ENCODE data around the gene SOX9. TPM values are rescaled to one million over a fixed set of nuclear protein-coding genes. Genes with fewer than 3 reads are reported as not detected.

The SOX9 gene
- total RNA-seq, 6 experiments from 2014 or later: 1.2 to 5.9 (median 1.9) TPM

DNA sequence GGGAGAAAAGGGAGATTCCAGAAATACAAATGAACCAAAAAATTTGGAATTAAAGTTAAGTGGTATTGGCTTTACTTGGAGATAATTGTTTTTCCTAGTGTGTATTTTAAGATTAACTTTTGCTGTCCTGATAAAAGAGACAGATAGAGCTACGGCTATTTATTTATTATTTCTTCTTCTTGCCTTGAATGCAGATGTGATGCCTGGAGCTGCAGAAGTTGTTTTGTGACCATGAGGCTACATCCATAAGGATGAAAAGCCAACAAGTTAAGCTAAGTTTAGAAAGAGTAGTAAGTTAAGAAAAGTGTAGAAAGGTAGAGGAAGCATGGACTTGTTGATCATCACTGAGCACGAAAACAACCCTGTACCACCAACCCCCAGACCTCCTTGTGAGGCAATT, 41.7 kb downstream of the SOX9 start:
- TF ChIP-seq POLR2A (IDR thresholded peaks at IDR 0.05): no peak
- TF ChIP-seq, protein P1, sequence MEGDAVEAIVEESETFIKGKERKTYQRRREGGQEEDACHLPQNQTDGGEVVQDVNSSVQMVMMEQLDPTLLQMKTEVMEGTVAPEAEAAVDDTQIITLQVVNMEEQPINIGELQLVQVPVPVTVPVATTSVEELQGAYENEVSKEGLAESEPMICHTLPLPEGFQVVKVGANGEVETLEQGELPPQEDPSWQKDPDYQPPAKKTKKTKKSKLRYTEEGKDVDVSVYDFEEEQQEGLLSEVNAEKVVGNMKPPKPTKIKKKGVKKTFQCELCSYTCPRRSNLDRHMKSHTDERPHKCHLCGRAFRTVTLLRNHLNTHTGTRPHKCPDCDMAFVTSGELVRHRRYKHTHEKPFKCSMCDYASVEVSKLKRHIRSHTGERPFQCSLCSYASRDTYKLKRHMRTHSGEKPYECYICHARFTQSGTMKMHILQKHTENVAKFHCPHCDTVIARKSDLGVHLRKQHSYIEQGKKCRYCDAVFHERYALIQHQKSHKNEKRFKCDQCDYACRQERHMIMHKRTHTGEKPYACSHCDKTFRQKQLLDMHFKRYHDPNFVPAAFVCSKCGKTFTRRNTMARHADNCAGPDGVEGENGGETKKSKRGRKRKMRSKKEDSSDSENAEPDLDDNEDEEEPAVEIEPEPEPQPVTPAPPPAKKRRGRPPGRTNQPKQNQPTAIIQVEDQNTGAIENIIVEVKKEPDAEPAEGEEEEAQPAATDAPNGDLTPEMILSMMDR (IDR thresholded peaks at IDR 0.05): no peak
- Histone ChIP-seq H3K36me3 (no peaks in the 10 kb centered on the region), H3K9me3 (no peaks in the 10 kb centered on the region), H3K4me1 (peaks cover 0 to 5% (median 0%) of the 10 kb centered on the region in 4 donors), H3K27me3 (no peaks in the 10 kb centered on the region), H3K27ac (no peak overlapping the region), H3K4me3 (no peak overlapping the region)
- ATAC-seq (no peak), DNase-seq (no peak)
- intact Hi-C loops (cut with DNase I): no loop called here
- 65% methylated on average over 2 of the region's 2 CpGs for WGBS (ENCODE audit: insufficient coverage, low coverage, low lambda C conversion rate, missing lambda C conversion rate)

DNA sequence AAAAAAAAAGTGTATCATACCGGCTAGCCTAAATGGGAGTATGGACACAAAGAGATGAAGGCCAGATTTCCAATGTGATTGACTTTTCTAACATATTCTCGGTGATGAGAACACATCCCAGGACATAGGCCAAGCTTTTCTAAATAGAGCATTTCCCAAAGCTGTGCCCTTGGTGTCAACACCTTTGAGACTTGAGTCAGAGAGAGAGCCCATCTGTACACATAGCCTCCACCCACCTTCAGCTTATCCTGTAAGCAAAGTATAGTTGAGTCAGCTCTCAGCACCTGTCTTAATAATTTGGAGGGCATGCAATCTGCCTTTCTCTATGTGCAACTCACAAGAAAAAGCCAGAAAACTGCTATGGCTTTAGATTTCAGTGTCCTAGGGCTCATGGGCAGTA, 42.7 kb downstream of the SOX9 start:
- H3K4me1 ChIP-seq: peaks cover 0 to 5% (median 0%) of the 10 kb centered on the region in 4 donors

DNA sequence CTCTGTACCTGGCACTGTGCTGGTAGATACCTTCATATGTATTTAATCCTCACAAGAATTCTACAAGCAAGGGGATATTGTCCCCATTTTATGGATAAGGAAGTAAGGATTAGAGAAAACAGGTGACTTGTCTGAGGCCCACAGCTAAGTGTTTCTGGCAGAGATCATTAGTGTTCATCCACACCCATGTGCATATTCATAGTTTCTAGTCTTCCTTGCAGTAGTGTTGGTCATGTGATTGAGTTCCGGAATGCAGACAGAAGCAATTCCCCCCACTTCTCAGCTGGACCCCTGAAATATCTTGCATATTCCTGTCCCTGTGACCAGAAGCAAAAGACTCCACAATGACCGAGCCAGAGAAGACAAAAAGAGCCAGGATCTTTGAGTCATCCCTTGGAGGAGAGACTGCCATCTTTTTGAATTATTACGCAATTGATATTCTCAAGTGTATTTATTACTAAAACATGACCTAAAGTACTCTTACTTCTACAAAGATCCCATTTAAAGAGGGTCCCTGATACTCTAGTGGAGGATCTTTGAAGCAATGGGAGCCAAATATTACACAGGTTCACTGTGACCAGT, 43.4 kb downstream of the SOX9 start:
- intact Hi-C loops (cut with DNase I): no loop called here
- Histone ChIP-seq H3K9me3 (no peaks in the 10 kb centered on the region), H3K4me1 (peaks cover 0 to 5% (median 0%) of the 10 kb centered on the region in 4 donors), H3K27me3 (no peaks in the 10 kb centered on the region), H3K36me3 (no peaks in the 10 kb centered on the region), H3K27ac (no peak overlapping the region), H3K4me3 (no peak overlapping the region)
- DNase-seq: no peak
- ATAC-seq: no peak
- TF ChIP-seq, protein P1 (IDR thresholded peaks at IDR 0.05): no peak
- TF ChIP-seq POLR2A (IDR thresholded peaks at IDR 0.05): no peak
- WGBS (ENCODE audit: insufficient coverage, low coverage, low lambda C conversion rate, missing lambda C conversion rate): 77% methylated on average over 3 of the region's 3 CpGs

More for the DNA sequence above, 42.7 kb downstream of the SOX9 start:
- intact Hi-C loops (cut with DNase I): no loop called here
- ATAC-seq (no peak), DNase-seq (no peak)
- Histone ChIP-seq H3K4me3 (no peak overlapping the region), H3K36me3 (no peaks in the 10 kb centered on the region), H3K27me3 (no peaks in the 10 kb centered on the region), H3K9me3 (no peaks in the 10 kb centered on the region), H3K27ac (no peak overlapping the region)
- 64% methylated on average over 2 of the region's 2 CpGs for WGBS (ENCODE audit: insufficient coverage, low coverage, low lambda C conversion rate, missing lambda C conversion rate)
- no peak for TF ChIP-seq POLR2A (IDR thresholded peaks at IDR 0.05)
- TF ChIP-seq, protein P1 (IDR thresholded peaks at IDR 0.05): no peak

DNA sequence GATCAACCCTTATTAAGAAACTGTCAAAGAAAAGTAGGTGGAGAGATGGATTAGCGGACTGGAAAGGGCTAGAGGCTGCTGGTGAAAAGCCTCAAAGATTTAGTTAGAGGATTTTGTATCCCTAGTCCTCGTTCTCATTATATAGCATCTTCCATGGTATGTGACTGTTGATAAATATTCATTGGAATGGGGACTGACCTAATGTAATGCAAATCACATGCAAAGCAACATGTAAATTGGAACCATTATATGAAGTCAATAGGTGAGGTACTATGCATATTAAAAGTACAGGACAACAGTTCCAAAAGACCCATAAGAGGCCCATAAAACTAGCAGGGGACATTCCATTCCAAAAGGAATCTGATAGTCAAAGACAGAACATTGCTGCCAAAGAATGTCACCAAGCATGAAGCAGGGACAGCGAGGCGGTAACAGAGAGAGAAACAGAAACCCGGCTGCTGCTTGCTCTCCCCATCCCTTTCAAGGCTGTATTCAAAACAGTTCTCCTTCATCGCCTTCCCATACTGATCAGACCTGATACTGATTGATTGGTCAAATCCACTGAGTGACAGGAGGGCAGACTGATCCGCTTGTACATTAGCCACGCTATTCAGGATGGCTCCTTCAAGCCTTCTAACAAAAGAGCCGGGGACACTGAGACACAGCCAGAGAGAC, 44.5 kb downstream of the SOX9 start:
- no peaks in the 10 kb centered on the region for H3K9me3 ChIP-seq
- H3K27ac ChIP-seq: no peak overlapping the region
- WGBS (ENCODE audit: insufficient coverage, low coverage, low lambda C conversion rate, missing lambda C conversion rate): 68% methylated on average over 4 of the region's 9 CpGs
- H3K27me3 ChIP-seq: no peaks in the 10 kb centered on the region
- ATAC-seq (no peak), DNase-seq (no peak)
- intact Hi-C loops (cut with DNase I): no loop called here
- H3K4me1 ChIP-seq: peaks cover 0 to 5% (median 0%) of the 10 kb centered on the region in 4 donors
- no peak overlapping the region for H3K4me3 ChIP-seq
- TF ChIP-seq POLR2A (IDR thresholded peaks at IDR 0.05): no peak
- TF ChIP-seq, protein P1 (IDR thresholded peaks at IDR 0.05): no peak
- no peaks in the 10 kb centered on the region for H3K36me3 ChIP-seq
